ENCODE measurements around the gene CUL1. TPM values are rescaled to one million over a fixed set of nuclear protein-coding genes. Genes with fewer than 3 reads are reported as not detected.

Gene CUL1
- total and polyA plus RNA-seq, 2 donors (not counting 3 experiments of a cell fraction or from before 2014, with no cell fraction given): 25.7 to 50.2 TPM

- POLR2A ChIA-PET: no interaction called here
- FAIRE-seq (no peak), DNase-seq (ENCODE audit: low read depth, low spot score) (no peak)
- Histone ChIP-seq H3K27me3 (ENCODE audit: control insufficient read depth in 2 of 2, insufficient read depth in 2 of 2, low read length in 2 of 2) (no peaks in the 10 kb centered on the region), H4K20me1 (replicated peaks; ENCODE audit: control insufficient read depth, extremely low read depth, insufficient read depth, low read length) (no peaks in the 10 kb centered on the region), H3K4me2 (ENCODE audit: insufficient read depth, low read length) (no peak overlapping the region), H3K9me1 (replicated peaks; ENCODE audit: control insufficient read depth, extremely low read depth, insufficient read depth, low read length) (no peaks in the 10 kb centered on the region), H3K79me2 (ENCODE audit: control insufficient read depth, insufficient read depth, low read length) (no peaks in the 10 kb centered on the region), H3K4me1 (ENCODE audit: control insufficient read depth, extremely low read depth, insufficient read depth, low read length) (no peaks in the 10 kb centered on the region), H3K9me3 (replicated peaks; ENCODE audit: control insufficient read depth, insufficient read depth, low read length) (no peaks in the 10 kb centered on the region), H3K9ac (replicated peaks; ENCODE audit: extremely low read depth, insufficient read depth, low read length) (no peak overlapping the region), H2AFZ (ENCODE audit: low read depth, low read length) (no peak overlapping the region), H3K36me3 (ENCODE audit: control insufficient read depth in 2 of 2, extremely low read depth in 1 of 2, insufficient read depth in 2 of 2, low read length in 2 of 2) (peaks cover 23 to 31% of the 10 kb centered on the region in 2 experiments), H3K4me3 (replicated peaks in 1 of 3; ENCODE audit: insufficient read depth in 1 of 3, low read depth in 1 of 3, low read length in 3 of 3) (no peak overlapping the region), H3K27ac (ENCODE audit: insufficient read depth, low read depth, low read length) (no peak overlapping the region)
- CTCF ChIA-PET: no interaction called here
- TF ChIP-seq POLR2AphosphoS5 (IDR thresholded peaks at IDR 0.05; ENCODE audit: insufficient read depth, low read depth, low read length) (no peak), MAX (IDR thresholded peaks at IDR 0.05; ENCODE audit: insufficient read depth, insufficient read length) (no peak)
- intact Hi-C loops (cut with micrococcal nuclease) (no loop called here), dilution Hi-C loops (cut with MboI; ENCODE audit: extremely low pct_ligation_motif_present, low sequenced_read_pairs) (no loop called here)
- BruUV-seq (replicated peaks): no TSS peak
These were observed 90.5 kb downstream of the CUL1 start for GRCh38 chr7:148789220-148789619.

GRCh38 chr7:148790131-148790726, 91.5 kb downstream of the CUL1 start:
- TF ChIP-seq CTCF (IDR thresholded peaks at IDR 0.05; ENCODE audit: extremely low read depth in 1 of 2, insufficient read depth in 1 of 2, low read depth in 1 of 2, low read length in 2 of 2): no peak
- no peak for TF ChIP-seq MAX (IDR thresholded peaks at IDR 0.05; ENCODE audit: insufficient read depth, insufficient read length)
- no peak for TF ChIP-seq POLR2A (IDR thresholded peaks at IDR 0.05; ENCODE audit: low read depth, low read length)
- no peak for TF ChIP-seq POLR2AphosphoS5 (IDR thresholded peaks at IDR 0.05; ENCODE audit: insufficient read depth, low read depth, low read length)
- no peak for TF ChIP-seq MYC (IDR thresholded peaks at IDR 0.05; ENCODE audit: low read depth, low read length)
- no peak for TF ChIP-seq GATA2 (IDR thresholded peaks at IDR 0.05; ENCODE audit: insufficient read depth, insufficient read length, low read depth, low read length)
- TF ChIP-seq EZH2 (IDR thresholded peaks at IDR 0.05; ENCODE audit: borderline replicate concordance, low read depth, low read length, severe bottlenecking): no peak
- TF ChIP-seq JUN (IDR thresholded peaks at IDR 0.05; ENCODE audit: borderline replicate concordance, insufficient read depth, insufficient read length, low read depth): no peak
- TF ChIP-seq FOS (IDR thresholded peaks at IDR 0.05; ENCODE audit: borderline replicate concordance, insufficient read depth, low read length): no peak
- BruUV-seq (replicated peaks): no TSS peak
- Histone ChIP-seq H3K4me3 (replicated peaks in 1 of 3; ENCODE audit: insufficient read depth in 1 of 3, low read depth in 1 of 3, low read length in 3 of 3) (no peak overlapping the region), H2AFZ (ENCODE audit: low read depth, low read length) (no peak overlapping the region), H3K27me3 (ENCODE audit: control insufficient read depth in 2 of 2, insufficient read depth in 2 of 2, low read length in 2 of 2) (no peaks in the 10 kb centered on the region), H3K27ac (ENCODE audit: insufficient read depth, low read depth, low read length) (no peak overlapping the region), H3K79me2 (ENCODE audit: control insufficient read depth, insufficient read depth, low read length) (no peaks in the 10 kb centered on the region), H3K36me3 (ENCODE audit: control insufficient read depth in 2 of 2, extremely low read depth in 1 of 2, insufficient read depth in 2 of 2, low read length in 2 of 2) (peaks cover 23 to 31% of the 10 kb centered on the region in 2 experiments), H3K9me3 (replicated peaks; ENCODE audit: control insufficient read depth, insufficient read depth, low read length) (no peaks in the 10 kb centered on the region), H4K20me1 (replicated peaks; ENCODE audit: control insufficient read depth, extremely low read depth, insufficient read depth, low read length) (no peaks in the 10 kb centered on the region), H3K9me1 (replicated peaks; ENCODE audit: control insufficient read depth, extremely low read depth, insufficient read depth, low read length) (no peaks in the 10 kb centered on the region), H3K4me1 (ENCODE audit: control insufficient read depth, extremely low read depth, insufficient read depth, low read length) (no peaks in the 10 kb centered on the region), H3K4me2 (ENCODE audit: insufficient read depth, low read length) (no peak overlapping the region), H3K9ac (replicated peaks; ENCODE audit: extremely low read depth, insufficient read depth, low read length) (no peak overlapping the region)
- intact Hi-C loops (cut with micrococcal nuclease) (no loop called here), dilution Hi-C loops (cut with MboI; ENCODE audit: extremely low pct_ligation_motif_present, low sequenced_read_pairs) (no loop called here)
- FAIRE-seq (no peak), DNase-seq (ENCODE audit: low read depth, low spot score) (no peak)
- ChIA-PET POLR2A (interaction anchor here (0.6 kb wide), 1 partner anchor 23 kb away, joined by 3 read pairs; no protein-coding TSS in a partner anchor), CTCF (no interaction called here)
